ENCODE data around the gene NUP50.

The NUP50 gene

DNA sequence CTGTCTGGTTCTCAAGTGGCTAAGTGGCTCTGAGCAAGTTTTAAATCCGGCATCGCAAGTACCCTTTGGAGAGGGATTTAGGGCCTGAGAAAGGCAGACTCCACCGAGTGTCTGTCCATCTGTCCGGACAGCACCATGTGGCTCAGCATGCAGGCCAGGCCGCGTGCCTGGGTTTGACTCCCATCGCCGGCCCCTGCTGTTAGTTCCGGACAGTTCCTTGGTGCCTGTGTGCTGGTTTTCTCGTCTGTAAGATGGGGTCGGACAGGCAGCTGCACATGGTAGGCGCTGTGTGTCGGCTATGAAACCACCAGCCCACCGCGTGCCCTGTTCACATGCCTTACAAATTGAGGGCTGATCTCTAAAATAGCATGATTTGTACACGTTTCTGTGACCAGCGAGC is 31.0 kb downstream of the NUP50 start:
- no peak for DNase-seq (ENCODE audit: low spot score)

DNA sequence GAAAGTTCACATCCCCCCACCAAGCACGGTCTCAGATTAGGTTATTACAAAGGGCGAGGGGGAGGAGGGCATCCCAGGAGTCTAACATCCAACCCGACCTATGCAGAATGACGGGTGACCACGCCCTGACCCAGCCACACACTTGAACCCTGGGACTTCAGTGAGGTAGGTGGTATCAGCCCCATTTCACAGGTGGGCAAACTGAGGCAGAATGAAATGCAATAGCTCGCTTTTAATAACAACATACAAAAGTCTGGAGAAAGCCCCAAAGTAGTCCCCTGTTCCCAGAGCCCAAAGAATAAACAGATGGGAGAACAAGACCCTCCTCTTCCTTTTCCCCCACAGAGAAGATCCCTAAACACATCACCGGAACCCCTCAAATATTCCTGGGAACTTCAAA is 31.9 kb downstream of the NUP50 start:
- no peak for DNase-seq (ENCODE audit: low spot score)

- no peak for DNase-seq (ENCODE audit: low spot score)
Observed at GRCh38 chr22:45196308-45196707, 32.6 kb downstream of the NUP50 start.

- DNase-seq (ENCODE audit: low spot score), result no peak
Observed at GRCh38 chr22:45196926-45197605, 33.3 kb downstream of the NUP50 start.

DNA sequence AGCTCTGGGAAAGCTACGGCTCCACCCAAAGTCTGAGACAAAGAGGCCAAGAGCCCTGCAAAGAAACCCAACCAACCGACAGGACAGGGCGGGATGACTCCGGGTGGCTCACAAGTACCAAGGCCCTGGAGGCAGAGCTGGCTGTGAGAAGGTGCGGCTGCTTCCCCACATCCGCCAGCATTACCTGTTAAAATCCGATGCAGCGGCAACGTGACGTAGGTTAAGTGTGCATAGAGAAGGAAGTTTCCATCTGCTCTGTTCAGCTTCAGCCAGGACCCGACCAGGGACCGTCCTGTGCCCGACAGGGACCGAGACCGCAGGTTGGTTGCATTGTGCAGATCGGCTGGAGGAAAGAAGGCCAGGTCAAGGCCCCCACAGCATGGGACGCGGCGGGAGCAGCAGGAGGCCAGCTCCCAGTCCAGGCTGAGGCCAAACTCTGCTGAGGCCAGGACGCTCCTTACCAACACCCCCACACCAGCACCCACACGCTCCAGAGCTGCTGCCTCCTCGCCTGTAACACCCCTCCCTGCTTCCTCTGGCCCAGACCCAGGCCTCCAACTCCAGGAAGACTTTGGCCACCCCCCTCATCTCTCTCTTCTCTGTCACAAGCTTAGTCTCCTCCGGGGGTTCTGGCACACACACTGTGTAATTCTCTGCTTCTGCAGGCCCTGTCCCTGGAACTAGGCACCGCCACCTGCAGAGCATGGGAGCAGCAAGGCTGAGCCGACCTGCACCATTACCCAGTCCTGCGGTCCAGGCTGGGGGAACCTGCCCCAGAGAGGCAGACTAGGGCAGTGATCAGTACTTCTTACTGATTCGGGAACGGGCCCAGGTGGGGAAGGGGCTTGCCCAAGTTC is 34.1 kb downstream of the NUP50 start:
- DNase-seq (ENCODE audit: low spot score), result no peak

DNA sequence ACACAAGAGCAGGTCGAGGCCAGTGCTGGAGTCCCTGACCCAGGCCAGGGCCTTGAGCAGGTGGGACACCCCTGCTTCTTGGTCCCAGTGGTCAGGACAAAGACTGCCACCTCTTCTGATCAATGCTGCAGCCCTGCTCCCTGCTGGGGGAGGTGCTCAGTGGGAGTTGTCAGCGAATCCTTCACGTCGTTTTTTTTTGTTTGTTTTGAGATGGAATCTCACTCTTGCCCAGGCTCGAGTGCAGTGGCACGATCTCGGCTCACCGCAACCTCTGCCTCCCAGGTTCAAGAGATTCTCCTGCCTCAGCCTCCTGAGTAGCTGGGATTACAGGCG is 34.7 kb downstream of the NUP50 start:
- DNase-seq (ENCODE audit: low spot score), result no peak

- DNase-seq (ENCODE audit: low spot score), result no peak
Observed at GRCh38 chr22:45199723-45200122, 36.0 kb downstream of the NUP50 start.

GRCh38 chr22:45200230-45200629 is 36.5 kb downstream of the NUP50 start:
- DNase-seq (ENCODE audit: low spot score), result no peak

DNA sequence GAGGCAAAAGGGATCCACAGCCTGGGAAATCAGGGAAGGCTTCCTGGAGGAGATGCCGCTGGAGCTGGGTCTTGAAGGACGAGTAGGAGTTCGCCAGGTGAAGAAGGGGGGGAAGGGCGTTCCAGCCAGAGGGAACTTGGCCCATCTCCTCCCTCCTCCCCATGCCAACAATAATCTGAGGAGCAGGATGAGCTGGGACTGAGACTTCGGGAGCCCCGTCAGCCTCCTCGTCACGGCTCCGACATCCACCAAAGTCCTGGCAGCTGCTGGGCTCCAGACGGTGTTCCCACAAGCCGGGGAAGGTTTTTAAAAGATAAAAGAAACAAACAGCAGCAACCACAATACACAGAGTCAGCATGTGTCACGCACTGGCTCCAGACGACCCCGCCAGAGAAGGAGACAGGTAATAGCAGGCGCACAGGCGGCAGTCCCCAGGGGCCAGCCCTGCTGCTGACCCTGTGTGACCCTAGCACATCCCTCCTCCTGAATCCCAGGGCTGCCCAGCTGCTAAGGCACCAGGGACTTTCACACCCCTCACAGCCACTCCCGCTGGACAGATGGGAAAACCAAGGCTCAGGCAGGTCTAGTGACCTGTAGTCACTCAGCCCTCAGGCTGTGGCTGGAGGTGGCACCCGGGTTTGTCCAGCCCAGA is 37.3 kb downstream of the NUP50 start:
- DNase-seq (ENCODE audit: low spot score), result no peak

DNA sequence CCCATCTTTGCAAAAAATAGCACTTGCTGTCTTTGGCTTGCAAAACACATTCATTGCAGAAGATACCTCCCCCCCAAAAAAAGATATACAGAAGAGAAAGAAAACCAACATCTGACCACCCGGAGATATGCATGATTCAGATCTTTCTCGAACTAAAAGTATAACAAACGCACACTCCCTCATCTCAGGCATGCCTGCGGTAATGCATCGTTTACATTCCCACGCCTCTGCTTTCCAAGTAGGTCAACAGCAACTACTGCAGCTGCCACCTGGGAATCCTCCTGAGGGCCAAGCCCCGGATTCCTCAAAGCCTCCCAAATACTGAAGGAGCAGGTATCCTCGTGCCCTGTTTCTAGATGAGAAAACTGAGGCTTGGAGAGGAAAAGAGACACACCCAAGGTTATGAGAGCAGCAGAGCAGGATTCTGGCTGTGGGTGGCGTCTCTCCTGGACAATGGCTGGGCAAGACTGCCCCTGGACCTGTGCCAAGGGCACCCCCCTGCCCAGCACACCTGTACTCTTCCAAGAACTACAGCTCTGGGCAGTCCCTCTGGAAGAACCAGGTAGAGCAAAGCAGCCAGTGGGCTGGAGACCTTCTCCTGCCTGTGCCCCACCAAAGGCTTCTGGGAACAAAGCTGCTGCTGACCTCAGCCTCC is 38.1 kb downstream of the NUP50 start:
- no peak for DNase-seq (ENCODE audit: low spot score)

DNA sequence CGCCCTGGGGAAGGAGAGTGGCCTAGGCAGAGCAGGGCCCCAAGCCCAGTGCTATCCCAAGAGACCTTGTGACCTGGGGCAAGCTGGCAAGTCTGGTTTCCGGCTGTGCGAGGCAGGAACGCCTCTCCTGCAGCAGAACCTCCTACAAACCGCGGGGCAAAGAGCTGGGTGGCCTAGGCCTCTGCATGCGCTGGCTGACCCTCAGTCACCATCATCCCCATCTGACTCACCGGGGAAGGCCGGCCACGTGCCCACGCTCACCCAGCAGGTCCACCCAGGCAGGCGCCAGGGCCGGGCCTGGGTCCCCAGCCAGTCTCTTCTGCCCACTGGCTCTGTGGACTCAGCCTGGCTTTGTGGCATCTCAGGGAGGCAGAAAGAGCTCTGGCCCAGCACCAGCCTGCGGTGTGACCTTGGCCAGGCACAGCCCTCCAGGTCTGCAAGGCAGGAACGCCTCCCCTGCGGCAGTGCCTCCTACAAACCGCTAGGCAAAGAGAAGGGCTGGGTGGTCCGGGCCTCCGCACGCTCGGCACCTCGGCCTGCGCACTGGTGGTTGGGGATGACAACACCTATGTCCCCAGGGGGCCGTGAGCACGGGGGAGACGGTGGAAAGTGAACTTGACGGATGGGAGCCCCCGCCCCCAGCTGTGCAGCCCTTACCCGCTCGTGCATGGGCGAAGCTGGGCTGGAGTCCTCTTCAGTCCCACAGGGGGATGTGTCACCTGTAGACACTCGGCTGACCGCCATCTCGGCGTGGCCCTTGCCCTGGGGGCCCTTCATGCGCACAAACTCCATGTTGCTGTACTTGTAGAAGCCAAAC is 38.8 kb downstream of the NUP50 start:
- no peak for DNase-seq (ENCODE audit: low spot score)

DNA sequence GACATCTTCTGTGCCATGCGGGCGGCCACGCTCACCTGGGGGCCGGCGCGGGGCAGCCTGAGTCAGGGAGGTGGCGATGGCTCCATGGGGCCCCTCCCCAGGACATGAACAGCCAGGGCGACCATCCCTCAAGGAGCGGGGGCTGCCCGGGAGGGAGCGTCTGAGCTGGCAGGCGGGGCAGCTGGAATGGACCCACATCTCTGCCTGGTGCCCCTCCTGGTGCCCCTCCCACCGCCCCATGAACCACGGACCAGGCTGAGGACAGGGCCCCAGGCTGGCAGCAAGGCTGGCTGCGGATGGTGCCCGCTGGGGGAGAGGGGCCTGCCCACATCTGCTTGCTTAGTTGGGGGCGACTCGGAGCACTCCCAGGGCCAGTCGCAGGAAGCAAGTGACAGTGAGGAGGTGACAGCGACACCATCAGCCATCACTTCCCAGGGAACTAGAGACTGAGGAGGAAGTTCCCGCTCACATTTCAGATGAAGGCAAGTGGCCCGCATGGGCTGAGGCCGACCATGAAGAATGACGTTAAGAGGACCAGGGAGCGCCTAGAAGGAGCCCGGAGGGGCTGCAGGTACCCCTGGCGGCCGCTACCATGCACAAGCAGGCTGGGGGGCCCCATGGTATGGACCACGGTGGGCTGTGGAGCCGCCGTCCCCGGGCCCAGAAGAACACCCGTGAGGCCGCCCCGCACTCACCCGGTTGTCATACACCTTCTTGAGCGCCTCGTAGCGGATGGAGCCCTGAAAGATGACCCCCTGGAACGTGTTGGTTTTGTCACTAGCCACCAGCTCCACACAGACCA is 39.6 kb downstream of the NUP50 start:
- DNase-seq (ENCODE audit: low spot score), result no peak

DNA sequence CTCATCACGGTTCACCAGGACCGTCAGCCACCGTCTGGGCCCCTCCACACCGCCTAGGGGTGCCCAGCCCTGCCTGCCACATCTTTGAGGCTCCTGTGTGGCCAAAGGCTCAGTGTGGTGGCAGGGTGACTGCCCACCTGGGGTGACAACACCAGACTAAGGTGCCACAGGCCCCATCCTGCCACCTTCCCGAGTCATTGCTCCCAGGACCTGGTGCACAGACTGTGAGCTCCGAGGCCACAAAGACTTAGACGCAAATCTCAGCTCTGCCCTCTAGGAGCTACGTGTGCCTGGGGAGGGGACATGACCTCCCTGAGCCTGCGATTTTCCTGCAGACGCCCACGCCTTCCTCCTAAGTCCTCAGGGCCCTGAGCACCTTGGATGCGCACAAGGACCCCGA is 40.5 kb downstream of the NUP50 start:
- no peak for DNase-seq (ENCODE audit: low spot score)

GRCh38 chr22:45204819-45205218 is 41.1 kb downstream of the NUP50 start:
- DNase-seq (ENCODE audit: low spot score), result no peak

DNA sequence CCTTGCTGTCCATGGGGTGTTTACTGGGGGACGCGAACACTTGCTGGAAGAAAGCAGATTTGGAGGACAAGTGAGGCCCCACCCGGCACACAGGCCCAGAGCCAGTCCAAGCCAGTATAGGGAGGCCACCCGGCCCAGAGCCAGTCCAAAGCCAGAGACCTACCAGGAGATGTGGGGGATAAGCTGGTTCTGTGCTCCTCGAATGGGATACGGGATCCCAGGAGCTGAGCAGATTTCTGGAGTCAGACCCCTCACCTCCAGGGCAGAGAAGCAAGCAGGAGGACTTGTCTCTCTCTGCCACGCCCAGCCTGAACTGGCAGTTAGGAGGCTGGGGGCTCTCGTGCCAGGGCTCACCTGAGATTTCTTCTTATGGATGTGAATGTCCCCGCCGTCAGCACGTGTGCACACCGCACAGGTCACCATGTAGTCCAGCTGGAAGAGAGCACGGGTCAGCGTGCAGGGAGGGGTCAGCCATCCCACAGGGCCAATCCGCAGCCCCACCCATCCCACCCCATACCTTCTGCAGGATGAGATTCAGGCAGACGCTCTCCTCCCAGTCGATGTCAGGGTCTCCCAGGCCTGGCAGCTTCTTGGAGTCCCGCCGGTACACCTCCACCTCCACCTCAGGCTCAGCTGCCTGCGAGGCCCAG is 41.7 kb downstream of the NUP50 start:
- no peak for DNase-seq (ENCODE audit: low spot score)

- no peak for DNase-seq (ENCODE audit: low spot score)
Observed at GRCh38 chr22:45206233-45206632, 42.5 kb downstream of the NUP50 start.

DNA sequence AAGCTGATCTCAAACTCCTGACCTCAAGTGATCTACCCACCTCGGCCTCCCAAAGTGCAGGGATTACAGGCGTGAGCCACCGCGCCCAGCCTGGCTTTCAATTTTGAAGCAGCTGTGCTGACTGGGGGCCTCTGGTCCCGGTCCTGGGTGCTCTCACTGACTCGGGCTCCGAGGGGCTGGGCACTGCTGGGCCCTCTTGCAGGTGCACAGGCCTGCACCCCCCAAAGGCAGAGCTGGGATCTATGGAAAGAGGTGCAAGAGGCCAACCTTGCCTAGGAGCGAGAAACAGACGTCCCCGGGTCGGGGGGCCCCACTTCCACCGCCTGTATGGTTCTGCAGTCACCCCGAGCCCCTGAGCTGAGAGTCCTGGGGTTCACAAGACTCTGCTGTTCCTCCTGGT is 43.8 kb downstream of the NUP50 start:
- no peak for DNase-seq (ENCODE audit: low spot score)

DNA sequence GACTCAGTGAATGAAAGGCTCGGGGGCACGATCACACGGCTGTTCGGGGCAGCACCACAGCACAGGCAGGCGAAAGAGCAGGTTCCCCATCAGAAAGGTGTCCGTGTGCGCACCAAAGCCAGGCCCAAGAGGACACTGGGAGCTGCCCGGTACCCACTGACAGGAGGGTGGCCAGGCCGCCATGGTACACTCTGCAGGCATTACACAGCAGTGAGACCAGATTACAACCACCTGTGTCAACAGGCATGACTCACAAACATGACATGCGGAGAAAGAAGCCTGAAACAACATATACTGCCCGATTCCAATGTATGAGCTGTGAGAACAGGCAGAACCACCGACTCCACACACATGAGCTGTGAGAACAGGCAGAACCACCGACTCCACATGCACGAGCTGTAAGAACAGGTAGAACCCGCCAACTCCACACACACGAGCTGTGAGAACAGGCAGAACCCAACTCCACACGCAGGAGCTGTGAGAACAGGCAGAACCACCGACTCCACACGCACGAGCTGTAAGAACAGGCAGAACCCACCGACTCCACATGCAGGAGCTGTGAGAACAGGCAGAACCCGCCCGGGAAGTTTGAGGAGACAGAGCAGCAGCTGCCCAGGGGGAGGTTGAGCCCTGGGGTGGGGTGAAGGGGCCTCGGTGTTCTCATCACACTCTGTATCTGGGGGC is 44.4 kb downstream of the NUP50 start:
- no peak for DNase-seq (ENCODE audit: low spot score)

DNA sequence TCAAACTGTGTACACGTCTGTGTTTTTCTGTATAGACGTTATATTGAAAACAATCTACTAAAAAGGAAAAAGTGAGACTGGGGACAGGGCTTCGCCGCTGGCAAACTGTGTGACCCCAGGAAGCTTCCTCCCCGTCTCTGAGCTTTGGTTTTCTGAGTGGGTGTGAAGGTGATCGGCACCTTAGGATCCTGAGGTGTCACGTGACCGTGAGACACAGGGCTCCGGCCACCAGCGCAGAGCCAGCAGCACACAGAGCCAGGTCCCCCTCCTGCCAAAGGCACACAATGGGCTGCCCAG is 44.9 kb downstream of the NUP50 start:
- DNase-seq (ENCODE audit: low spot score), result no peak

Data from activated CD4-positive, alpha-beta T cell treated with anti-CD3 and anti-CD28 coated beads, Interleukin-2, Interleukin-4, amounts not matched to agents 100 ng/mL and 50 ng/mL, durations not matched to agents 16 hours and 8 hours (primary cell).